HEK293 (cell line): ENCODE results near the gene COPG1.

ENCODE experiments used
- CTCF ChIA-PET: fragments of 350-600 bp; formaldehyde crosslinking; extraction: SDS; loops from one replicate; lab custom pipeline; 2021; ENCODE audit warnings: antibody characterized with exemption; lab: Yijun Ruan, JAX
- POLR2A ChIA-PET: fragments of 300-600 bp; formaldehyde crosslinking; extraction: SDS; loops from one replicate; lab custom pipeline; 2020; ENCODE audit warnings: antibody characterized with exemption, inconsistent platforms; lab: Yijun Ruan, JAX
- H3K27ac ChIP-seq: fragments of 200-500 bp; sonication (Bioruptor generic); 2 replicates; pipeline ENCODE4 v1.5.1; 2014; ENCODE audit warnings: low read depth, low read length, control low read depth, inconsistent platforms; ENCODE audit errors: extremely low read depth
- H3K36me3 ChIP-seq, 2 experiments: fragments of 200-500 bp in 1 of 2; sonication (Bioruptor generic) in 1 of 2; 1 replicate in 1 of 2; 2 replicates in 1 of 2; pipeline ENCODE4 v1.5.1; 2014 to 2017; ENCODE audit warnings: inconsistent platforms in 2 of 2, low read length in 2 of 2; ENCODE audit not compliant: control insufficient read depth in 2 of 2, insufficient read depth in 1 of 2
- H3K4me1 ChIP-seq: fragments of 200-500 bp; sonication (Bioruptor generic); 2 replicates; pipeline ENCODE4 v1.5.1; 2014; ENCODE audit warnings: mild to moderate bottlenecking, low read length, inconsistent platforms; ENCODE audit not compliant: control insufficient read depth, insufficient read depth
- H3K4me3 ChIP-seq: 2 replicates; pipeline ENCODE4 v1.5.1; 2011; ENCODE audit warnings: low read depth, mild to moderate bottlenecking, control low read depth, low read length, moderate library complexity
- H3K9me3 ChIP-seq: fragments of 200-500 bp; sonication (Bioruptor generic); 2 replicates; pipeline ENCODE4 v1.5.1; 2014; ENCODE audit warnings: low read depth, low read length, inconsistent platforms; ENCODE audit not compliant: control insufficient read depth, insufficient read depth
- ATF2 ChIP-seq: fragments of 450-650 bp; formaldehyde crosslinking; IDR thresholded peaks from 2 replicates; pipeline ENCODE4 v1.5.1; 2016; ENCODE audit warnings: missing biosample characterization, missing genetic modification characterization, low read depth
- GLIS1 ChIP-seq: fragments of 450-650 bp; formaldehyde crosslinking; IDR thresholded peaks from 2 replicates; pipeline ENCODE4 v1.5.1; 2016; ENCODE audit warnings: missing biosample characterization, missing genetic modification characterization
- KLF16 ChIP-seq: fragments of 450-650 bp; formaldehyde crosslinking; IDR thresholded peaks from 2 replicates; pipeline ENCODE4 v1.5.1; 2017; ENCODE audit warnings: missing biosample characterization, missing genetic modification characterization
- MYNN ChIP-seq: fragments of 450-650 bp; formaldehyde crosslinking; IDR thresholded peaks from 2 replicates; pipeline ENCODE4 v1.5.1; 2016; ENCODE audit warnings: missing biosample characterization, missing genetic modification characterization, borderline replicate concordance
- PRDM2 ChIP-seq: fragments of 450-650 bp; formaldehyde crosslinking; IDR thresholded peaks from 2 replicates; pipeline ENCODE4 v1.5.1; 2016; ENCODE audit warnings: missing biosample characterization, missing genetic modification characterization, borderline replicate concordance
- ZBTB7A ChIP-seq: fragments of 450-650 bp; formaldehyde crosslinking; IDR thresholded peaks from 2 replicates; pipeline ENCODE4 v1.5.1; 2016; ENCODE audit warnings: low read depth, missing biosample characterization, missing genetic modification characterization
- ZFP3 ChIP-seq: fragments of 450-650 bp; formaldehyde crosslinking; IDR thresholded peaks from 2 replicates; pipeline ENCODE4 v1.5.1; 2016; ENCODE audit warnings: low read depth, missing biosample characterization, missing genetic modification characterization
- ZNF155 ChIP-seq: fragments of 450-650 bp; formaldehyde crosslinking; IDR thresholded peaks from 2 replicates; pipeline ENCODE4 v1.5.1; 2016; ENCODE audit warnings: missing biosample characterization, missing genetic modification characterization
- ZNF19 ChIP-seq: fragments of 450-650 bp; formaldehyde crosslinking; IDR thresholded peaks from 2 replicates; pipeline ENCODE4; 2016; ENCODE audit warnings: missing biosample characterization, missing genetic modification characterization, low read depth
- ZNF202 ChIP-seq: fragments of 450-650 bp; formaldehyde crosslinking; IDR thresholded peaks from 2 replicates; pipeline ENCODE4 v1.5.1; 2016; ENCODE audit warnings: missing biosample characterization, missing genetic modification characterization, borderline replicate concordance
- ZNF211 ChIP-seq: fragments of 450-650 bp; formaldehyde crosslinking; IDR thresholded peaks from 2 replicates; pipeline ENCODE4 v1.5.1; 2016; ENCODE audit warnings: low read depth, missing biosample characterization, missing genetic modification characterization
- ZNF37A ChIP-seq: fragments of 450-650 bp; IDR thresholded peaks from 2 replicates; pipeline ENCODE4 v1.5.1; 2018; ENCODE audit warnings: missing biosample characterization, missing genetic modification characterization
- ZNF561 ChIP-seq: fragments of 450-650 bp; IDR thresholded peaks from 2 replicates; pipeline ENCODE4 v1.5.1; 2018; ENCODE audit warnings: missing biosample characterization, missing genetic modification characterization, borderline replicate concordance
- ZNF660 ChIP-seq: fragments of 450-650 bp; IDR thresholded peaks from 2 replicates; pipeline ENCODE4 v1.5.1; 2018; ENCODE audit warnings: missing biosample characterization, mild to moderate bottlenecking, missing genetic modification characterization
- ZNF830 ChIP-seq: fragments of 450-650 bp; IDR thresholded peaks from 2 replicates; pipeline ENCODE4 v1.5.0; 2018; ENCODE audit warnings: missing biosample characterization, missing genetic modification characterization, low read depth, mild to moderate bottlenecking, moderate library complexity
- ZNF837 ChIP-seq: fragments of 450-650 bp; formaldehyde crosslinking; IDR thresholded peaks from 2 replicates; pipeline ENCODE4 v1.5.1; 2016; ENCODE audit warnings: missing biosample characterization, missing genetic modification characterization
- TF ChIP-seq, protein P1 (sequence below): fragments of 450-650 bp; formaldehyde crosslinking; IDR thresholded peaks from 2 replicates; pipeline ENCODE4 v1.5.1; 2017; ENCODE audit warnings: missing biosample characterization, mild to moderate bottlenecking, missing genetic modification characterization, moderate library complexity

The COPG1 gene

DNA sequence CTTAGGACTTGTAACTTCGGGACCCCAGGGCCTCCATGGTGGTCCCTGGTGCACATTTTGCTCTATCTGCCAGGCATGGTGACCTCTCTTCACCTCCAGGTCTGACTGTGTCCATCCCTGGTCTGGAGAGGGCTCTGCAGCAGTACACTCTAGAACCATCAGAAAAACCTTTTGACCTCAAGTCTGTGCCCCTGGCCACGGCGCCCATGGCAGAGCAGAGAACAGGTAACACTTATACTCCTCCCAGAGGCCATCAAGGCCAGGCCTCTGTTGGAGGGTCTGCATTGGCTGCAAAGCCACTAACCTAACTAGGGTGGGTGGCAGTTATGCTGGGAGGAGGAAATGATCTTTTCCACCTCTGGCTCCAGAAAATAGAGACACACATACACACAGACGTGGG is 19.0 kb downstream of the COPG1 start:
- CTCF ChIA-PET = no interaction called here
- Histone ChIP-seq H3K4me3 (no peak overlapping the region), H3K36me3 (peaks cover 12 to 98% of the 10 kb centered on the region in 2 experiments), H3K4me1 (no peaks in the 10 kb centered on the region), H3K9me3 (no peaks in the 10 kb centered on the region), H3K27ac (no peak overlapping the region)
- POLR2A ChIA-PET = no interaction called here
- no peak for TF ChIP-seq ZNF211
- no peak for TF ChIP-seq MYNN (tag by site-specific recombination)
- TF ChIP-seq ZBTB7A (tag by site-specific recombination) = no peak
- TF ChIP-seq ATF2 (tag by site-specific recombination) = no peak
- TF ChIP-seq GLIS1 = no peak
- no peak for TF ChIP-seq ZNF37A (tag by site-specific recombination)
- no peak for TF ChIP-seq ZNF155 (tag by site-specific recombination)

GRCh38 chr3:129271674-129272073 is 22.3 kb downstream of the COPG1 start:
- Histone ChIP-seq H3K27ac (no peak overlapping the region), H3K36me3 (peaks cover 17 to 100% of the 10 kb centered on the region in 2 experiments), H3K4me1 (no peaks in the 10 kb centered on the region), H3K4me3 (no peak overlapping the region), H3K9me3 (no peaks in the 10 kb centered on the region)
- TF ChIP-seq ZNF19 = no peak
- no peak for TF ChIP-seq ZFP3 (tag by site-specific recombination)
- TF ChIP-seq, protein P1, sequence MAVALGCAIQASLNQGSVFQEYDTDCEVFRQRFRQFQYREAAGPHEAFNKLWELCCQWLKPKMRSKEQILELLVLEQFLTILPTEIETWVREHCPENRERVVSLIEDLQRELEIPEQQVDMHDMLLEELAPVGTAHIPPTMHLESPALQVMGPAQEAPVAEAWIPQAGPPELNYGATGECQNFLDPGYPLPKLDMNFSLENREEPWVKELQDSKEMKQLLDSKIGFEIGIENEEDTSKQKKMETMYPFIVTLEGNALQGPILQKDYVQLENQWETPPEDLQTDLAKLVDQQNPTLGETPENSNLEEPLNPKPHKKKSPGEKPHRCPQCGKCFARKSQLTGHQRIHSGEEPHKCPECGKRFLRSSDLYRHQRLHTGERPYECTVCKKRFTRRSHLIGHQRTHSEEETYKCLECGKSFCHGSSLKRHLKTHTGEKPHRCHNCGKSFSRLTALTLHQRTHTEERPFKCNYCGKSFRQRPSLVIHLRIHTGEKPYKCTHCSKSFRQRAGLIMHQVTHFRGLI (tag by site-specific recombination) = no peak
- no peak for TF ChIP-seq ZNF837
- ChIA-PET POLR2A (no interaction called here), CTCF (no interaction called here)

DNA sequence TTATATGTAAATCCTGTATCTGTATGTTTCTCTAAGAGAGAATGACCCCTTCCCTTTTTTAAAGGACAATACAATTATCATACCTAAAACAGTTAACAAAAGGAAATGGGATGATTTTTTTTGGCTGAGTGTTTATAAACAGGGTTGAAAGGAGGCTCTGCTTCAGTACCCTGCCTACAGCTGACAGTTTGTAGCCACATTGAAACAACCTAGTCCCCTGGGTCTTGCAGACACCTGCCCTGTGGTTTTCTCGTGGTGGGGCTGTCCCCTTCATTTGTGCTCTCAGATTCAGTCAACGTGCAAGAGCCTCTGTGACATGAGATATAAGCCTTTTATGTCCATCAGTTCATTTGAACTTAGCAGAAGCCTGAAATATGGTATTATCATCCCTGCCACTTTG is 27.0 kb downstream of the COPG1 start:
- Histone ChIP-seq H3K9me3 (no peaks in the 10 kb centered on the region), H3K27ac (no peak overlapping the region), H3K36me3 (peaks cover 17 to 75% of the 10 kb centered on the region in 2 experiments), H3K4me3 (no peak overlapping the region)
- TF ChIP-seq ZNF561 (tag by site-specific recombination) (no peak), PRDM2 (tag by site-specific recombination) (no peak), ZNF202 (tag by site-specific recombination) (no peak), KLF16 (tag by site-specific recombination) (no peak), ZNF660 (tag by site-specific recombination) (no peak), ZNF830 (no peak)
- TF ChIP-seq, protein P1 (tag by site-specific recombination) = no peak
- TF ChIP-seq, all 188 proteins: peak for 0
- H3K4me1 ChIP-seq = peaks cover 4% of the 10 kb centered on the region
- POLR2A ChIA-PET = interaction anchor here (1.2 kb wide), 1 partner anchor 40 kb away, joined by 5 read pairs; a partner anchor contains a TSS
- CTCF ChIA-PET = interaction anchor here (1.2 kb wide), 1 partner anchor 30 kb away, joined by 6 read pairs; no protein-coding TSS in a partner anchor
